T47D (cell line): ENCODE data around the gene ELOVL5.
A peak's percentile ranks its signal among the peaks of the same experiment; 100 is the strongest.

Source experiments
- DNase-seq, 2 experiments: peaks; one replicate each; pipeline versions ENCODE4 v3.0.0 to v3.0.0-alpha.2; 2011 to 2012; ENCODE audit warnings: low read depth in 1 of 2, low spot score in 1 of 2
- JUND ChIP-seq: IDR thresholded peaks from 2 replicates; pipeline ENCODE4 v1.6.1; 2012; ENCODE audit warnings: low read depth
- in situ Hi-C: cut with HindIII; loops from 2 replicates; pipeline ENCODE4 v1.10.0; 2016; ENCODE audit warnings: low sequenced_read_pairs, low pct_unique_long_range_greater_than_20kb

Gene ELOVL5

DNA sequence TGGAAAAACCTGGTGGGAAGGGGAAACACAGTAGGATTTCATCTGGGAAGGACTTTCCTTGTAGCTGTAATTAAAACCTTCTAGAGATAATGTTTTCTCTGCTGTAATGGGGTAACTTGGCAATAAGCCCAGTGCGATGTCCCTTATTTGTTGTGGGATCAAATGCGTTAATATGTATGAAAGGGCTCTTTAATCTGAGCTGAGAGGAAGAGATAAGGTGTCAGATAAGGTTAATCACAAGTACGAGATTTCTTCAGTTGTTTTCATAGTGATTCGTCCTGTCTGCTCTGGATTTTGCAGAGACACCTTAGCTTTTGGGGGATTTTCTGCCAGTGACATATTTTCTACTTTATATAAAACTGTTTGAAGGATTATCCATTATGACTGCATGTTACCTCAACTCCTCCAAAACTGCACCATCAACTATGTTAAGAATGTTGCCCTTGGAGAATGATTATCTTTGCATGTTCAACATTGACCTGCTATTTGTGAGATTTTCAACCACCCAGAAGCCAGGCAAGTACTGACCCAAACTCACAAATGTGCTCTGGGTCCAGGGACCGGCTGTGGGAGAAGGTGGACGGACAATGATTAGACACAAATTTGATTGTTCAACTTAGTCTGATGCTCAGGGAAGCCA, 21.2 kb upstream of the ELOVL5 start:
- in situ Hi-C loops, result no loop called here
- DNase-seq, result no peak
- no peak for TF ChIP-seq JUND

DNA sequence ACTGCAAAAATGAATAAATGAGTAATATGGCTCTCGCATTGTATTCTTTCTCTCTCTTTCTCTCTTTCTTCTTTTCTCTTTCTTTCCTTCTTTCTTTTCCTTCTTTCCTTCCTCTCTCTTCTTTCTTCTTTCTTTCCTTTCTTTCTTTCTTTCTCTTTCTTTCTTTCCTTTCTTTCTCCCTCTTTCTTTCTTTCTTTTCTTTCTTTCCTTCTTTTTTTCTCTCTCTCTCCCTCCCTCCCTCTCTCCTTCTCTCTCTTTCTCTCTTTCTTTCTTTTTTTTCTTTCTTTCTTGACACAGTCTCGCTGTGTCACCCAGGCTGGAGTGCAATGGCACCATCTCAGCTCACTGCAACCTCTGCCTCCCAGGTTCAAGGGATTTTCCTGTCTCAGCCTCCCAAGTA, 20.3 kb upstream of the ELOVL5 start:
- in situ Hi-C loops, result no loop called here
- no peak for TF ChIP-seq JUND
- no peak for DNase-seq

DNA sequence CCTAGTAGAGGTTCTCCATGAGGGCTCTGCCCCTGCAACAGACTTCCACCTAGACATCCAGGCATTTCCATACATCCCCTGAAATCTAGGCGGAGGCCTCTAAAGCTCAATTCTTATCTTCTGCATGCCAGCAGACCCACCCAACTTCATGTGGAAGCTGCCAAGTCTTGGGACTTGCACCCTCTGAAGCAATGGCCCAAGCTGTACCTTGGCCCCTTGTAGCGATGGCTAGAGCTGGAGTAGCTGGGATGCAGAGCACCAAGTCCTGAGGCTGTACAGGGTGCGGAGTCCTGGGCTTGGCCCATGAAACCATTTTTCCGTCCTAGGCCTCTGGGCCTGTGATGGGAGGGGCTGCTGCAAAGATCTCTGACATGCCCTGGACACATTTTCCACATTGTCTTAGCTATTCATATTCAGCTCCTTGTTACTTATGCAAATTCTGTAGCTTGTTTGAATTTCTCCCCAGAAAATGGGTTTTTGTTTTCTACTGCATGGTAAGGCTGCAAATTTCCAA, 17.4 kb upstream of the ELOVL5 start:
- DNase-seq, result no peak
- no peak for TF ChIP-seq JUND
- in situ Hi-C loops, result no loop called here

DNA sequence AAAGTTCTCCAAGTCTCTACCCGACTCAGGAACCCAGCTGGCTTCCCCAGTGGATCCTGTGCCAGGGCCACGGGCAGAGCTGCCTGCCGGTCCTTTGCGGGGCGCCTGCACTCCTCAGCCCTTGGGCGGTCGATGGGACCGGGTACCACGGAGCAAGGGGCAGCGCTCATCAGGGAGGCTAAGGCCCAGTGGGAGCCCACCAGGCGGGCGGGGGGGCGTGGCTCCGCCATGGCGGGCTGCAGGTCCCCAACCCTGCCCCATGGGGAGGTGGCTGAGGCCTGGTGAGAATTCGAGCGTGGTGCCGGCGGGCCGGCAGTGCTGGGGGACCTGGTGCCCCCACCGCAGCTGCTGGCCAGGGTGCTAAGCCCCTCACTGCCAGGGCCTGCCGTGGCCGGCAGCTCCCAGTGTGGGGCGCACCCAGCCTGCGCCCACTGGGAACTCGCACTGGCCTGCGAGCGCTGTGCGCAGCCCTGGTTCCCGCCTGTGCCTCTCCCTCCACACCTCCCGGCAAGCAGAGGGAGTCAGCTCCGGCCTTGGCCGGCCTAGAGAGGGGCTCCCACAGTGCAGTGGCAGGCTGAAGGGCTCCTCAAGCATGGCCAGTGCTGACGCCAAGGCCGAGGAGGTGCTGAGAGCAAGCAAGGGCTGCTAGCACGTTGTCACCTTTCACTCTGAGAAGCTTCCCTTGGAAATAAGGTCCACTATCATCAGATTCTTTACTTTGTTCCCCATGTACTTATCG, 14.8 kb upstream of the ELOVL5 start:
- DNase-seq, result no peak
- in situ Hi-C loops, result no loop called here
- TF ChIP-seq JUND, result no peak

DNA sequence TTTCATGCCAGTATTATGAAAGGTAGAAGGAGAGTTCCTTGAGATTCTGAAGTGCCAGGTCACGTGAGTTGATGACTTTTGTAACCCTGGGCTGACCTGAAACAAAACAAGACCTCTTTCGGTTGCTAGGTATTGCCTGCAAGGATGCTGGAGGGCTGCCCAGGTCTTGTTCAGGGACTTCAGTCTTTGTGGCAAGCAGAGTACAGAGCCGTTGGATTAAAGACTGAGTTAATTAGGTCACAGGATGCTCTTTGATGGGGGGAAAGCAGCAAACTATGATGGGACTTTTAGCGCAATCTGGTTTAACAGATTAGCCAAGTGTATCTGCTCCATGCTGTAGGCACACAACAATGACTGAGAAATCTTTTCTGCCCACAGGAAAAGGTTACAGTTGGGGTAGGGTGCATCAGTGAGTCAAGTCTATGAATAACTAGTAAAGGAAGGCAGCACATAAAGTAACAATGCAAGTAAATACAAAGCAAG, 12.8 kb upstream of the ELOVL5 start:
- TF ChIP-seq JUND, result no peak
- no peak for DNase-seq
- in situ Hi-C loops, result no loop called here

DNA sequence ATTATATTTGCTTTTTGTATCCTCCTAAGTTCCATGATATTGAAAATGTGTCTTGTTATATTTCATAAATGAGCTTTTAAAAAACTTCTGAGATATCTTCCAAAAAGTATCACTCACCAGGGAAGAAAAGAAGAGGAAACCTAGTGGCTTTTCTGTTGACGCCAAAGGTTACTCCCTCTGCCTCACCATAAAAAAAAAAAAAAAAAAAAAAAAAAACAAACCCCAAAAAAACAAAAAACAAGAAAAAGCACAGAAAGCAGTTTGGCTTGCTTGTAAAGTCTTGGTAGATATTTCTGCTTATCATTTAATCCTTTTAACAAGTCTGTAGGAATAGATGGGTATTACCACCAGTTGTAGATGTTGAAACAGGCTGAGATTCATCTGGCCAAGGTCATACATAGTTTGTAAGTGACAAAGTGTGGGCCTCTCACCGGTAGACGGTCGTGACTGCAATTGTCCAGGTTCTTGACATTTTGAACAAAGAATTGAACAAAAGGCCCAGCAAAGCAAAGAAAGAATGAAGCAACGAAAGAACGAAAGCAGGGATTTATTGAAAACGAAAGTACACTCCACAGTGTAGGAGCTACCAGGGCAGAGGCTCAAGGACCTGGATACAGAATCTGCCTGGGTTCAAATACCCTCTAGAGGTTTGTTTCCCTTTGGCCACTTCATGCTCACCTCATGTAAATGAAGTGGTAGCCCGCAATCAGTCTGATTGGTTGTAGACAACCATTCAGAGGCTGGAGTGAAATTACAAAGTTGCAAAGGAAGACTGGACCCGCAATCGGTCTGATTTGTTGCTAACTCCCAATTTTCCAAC, 11.6 kb upstream of the ELOVL5 start:
- no peak for TF ChIP-seq JUND
- in situ Hi-C loops, result no loop called here
- DNase-seq, result peak in 1 of 2 experiments; percentile 30

DNA sequence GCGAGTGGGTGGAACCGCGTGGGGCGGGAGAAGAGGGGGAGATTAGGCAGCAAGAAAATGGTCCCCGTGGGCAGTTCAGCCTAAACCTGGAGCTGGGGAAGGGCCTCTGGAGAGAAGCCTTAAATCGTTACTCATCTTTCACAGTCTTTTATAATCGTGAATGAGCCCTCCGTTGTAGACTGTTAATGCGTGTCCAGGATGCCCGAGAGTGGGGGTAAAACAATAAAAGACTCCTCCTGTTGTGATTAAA, 11.0 kb upstream of the ELOVL5 start:
- no peak for DNase-seq
- in situ Hi-C loops, result no loop called here
- TF ChIP-seq JUND, result no peak

DNA sequence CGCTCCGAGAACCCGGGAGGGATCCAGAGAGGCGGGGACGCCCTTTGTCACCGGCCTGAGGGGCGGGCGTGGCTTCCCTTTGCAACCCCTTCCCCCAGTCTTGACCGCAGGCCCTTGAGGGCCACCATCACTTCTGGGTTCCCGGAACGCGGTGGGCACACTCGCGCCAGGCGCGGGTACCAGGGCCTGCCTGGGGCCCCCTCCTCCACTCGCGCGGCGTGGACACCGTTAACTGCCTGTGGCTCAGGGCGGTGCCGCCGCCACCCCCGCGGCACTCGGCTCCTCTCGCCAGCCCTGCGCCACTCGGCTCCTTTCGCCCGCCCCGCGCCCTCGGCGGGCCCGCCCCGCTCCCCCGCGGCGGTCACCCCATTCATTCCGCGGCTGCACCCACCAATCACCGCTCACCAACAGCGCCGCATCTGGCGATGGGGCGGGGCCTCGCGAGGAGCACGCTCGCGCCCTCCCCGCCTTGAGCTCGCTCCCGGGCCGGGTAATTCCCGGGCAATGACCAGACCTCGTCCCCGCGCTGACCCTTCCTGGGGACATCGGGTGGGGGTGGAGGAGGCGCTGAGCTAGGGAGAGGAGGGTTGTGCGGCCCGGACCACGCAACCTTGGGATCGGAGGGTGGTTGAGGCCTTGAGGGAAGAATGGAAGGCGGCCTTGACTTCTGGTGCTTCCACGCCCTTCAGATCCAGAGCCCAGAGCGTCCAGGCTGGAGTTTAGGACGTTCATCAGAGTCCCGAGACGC, 10.5 kb upstream of the ELOVL5 start:
- in situ Hi-C loops, result no loop called here
- peak; percentile 90 to 96 for DNase-seq
- no peak for TF ChIP-seq JUND

DNA sequence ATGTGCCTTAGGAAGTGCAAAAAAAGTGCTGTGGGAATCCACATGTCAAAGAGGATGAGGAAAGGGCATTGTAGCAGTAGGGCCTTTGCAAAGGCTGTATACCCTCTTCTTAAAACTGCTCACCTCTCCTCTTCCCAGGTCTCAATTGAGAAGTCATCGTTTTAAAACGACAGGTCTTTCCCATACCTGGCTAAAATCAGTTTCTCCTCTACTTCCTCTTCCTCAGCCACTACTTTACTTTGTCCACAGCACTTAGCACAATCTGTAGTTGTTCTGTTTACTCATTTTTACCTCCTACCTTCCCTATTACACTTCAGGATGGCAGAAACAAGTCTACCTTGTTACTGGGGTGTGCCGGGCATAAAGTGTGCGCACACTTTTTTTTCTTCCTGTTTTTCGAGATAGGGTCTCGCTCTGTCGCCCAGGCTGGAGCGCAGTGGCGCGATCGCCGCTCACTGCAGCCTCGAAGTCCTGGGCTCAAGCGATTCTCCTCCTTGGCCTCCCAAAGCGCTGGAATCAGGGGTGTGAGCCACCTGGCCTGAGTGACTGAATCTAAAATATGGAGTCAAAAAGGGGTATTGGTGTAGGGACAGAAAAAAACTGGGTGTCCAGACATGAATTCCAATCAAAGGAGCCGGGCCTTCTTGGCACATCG, 9.8 kb upstream of the ELOVL5 start:
- no peak for TF ChIP-seq JUND
- in situ Hi-C loops, result no loop called here
- peak in 1 of 2 experiments; percentile 14 for DNase-seq

DNA sequence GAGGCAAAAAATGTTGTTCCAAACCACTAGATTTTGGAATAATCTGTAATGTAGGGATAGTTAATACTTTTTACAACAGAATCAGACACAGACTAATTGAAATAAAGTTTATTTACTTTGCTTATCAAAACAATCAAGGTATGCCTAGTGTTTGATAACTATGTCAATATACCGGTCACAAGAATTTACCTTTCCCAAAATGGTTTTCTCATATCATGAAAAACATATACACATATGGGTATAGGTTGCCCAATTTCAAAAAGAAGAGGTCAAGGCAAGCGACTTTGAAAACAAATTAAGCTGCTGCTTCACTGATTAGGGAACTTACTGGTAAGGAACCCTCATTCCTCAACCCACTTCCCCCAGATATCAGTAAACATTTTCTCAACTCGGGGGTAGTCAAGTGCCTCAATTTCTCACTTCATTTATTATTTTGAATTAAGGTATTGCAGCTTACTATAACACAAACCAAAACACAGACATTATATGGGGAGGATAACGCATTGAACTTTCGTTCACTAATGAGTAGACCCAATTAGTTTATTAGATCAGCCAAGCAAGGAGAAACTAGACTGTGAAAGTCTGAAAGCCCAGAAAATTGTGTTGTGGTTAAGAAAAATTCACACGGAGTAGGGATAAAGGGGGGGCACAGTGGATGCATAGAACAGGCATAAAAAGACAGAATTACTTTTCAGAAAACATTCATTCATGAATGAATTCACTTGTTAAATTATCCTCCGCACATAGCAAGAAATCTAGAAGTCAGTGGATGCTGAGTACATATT, 9.0 kb upstream of the ELOVL5 start:
- DNase-seq, result no peak
- TF ChIP-seq JUND, result no peak
- in situ Hi-C loops, result no loop called here

DNA sequence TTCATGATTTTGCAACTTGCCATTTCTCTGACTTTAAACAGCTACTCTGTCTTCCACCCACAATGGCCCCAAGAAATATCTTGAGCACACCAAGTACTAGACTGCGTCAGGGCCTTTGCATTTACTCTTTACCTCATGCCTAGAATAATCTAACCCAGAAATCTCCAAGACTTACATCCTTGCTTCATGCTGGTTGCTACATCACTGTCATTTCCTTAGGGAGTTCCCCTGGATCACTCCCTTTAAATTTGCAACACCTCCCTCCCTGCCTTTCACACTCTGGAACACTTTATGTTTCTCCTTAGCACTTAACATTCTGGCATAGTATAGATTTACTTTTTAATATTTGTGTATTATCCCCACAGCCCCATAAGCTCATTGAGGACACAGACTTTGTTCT, 4.9 kb upstream of the ELOVL5 start:
- no peak for DNase-seq
- in situ Hi-C loops, result no loop called here
- no peak for TF ChIP-seq JUND
